HFF-Myc (cell line): ENCODE measurements around the gene TMEFF2.

Experiments
- DNase-seq: peaks from one replicate; pipeline ENCODE4 v3.0.0-alpha.2; 2011; ENCODE audit warnings: low read depth; ENCODE audit errors: extremely low read depth
- H3K4me3 ChIP-seq: replicated peaks from 2 replicates; pipeline ENCODE4 v1.5.1; 2011; ENCODE audit warnings: low read depth, mild to moderate bottlenecking, control low read depth, low read length
- TF ChIP-seq, protein P1 (sequence below): IDR thresholded peaks from 2 replicates; pipeline ENCODE4 v1.5.1; 2012; ENCODE audit warnings: mild to moderate bottlenecking, low read depth, low read length, control low read depth; ENCODE audit errors: missing control alignments

Gene TMEFF2

DNA sequence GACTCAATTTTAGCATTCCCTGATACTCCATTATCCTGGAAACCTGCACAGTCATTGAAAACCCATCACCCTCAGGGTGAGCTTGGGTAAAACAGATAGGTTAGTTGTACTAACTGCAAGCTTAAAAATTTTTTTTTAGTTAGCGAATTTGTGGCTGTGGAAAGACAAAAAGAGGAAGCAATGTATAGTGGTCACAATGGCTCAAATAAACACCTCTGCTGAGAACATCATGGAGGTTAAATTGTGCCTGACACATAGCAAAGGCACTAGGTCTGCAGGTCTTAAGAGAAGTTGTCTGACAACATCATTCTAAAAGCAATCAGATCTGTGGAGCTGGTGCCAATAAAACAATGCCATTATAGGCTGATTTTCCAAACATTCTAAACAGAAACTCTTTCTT is 263.4 kb downstream of the TMEFF2 start:
- no peak for DNase-seq
- TF ChIP-seq, protein P1, sequence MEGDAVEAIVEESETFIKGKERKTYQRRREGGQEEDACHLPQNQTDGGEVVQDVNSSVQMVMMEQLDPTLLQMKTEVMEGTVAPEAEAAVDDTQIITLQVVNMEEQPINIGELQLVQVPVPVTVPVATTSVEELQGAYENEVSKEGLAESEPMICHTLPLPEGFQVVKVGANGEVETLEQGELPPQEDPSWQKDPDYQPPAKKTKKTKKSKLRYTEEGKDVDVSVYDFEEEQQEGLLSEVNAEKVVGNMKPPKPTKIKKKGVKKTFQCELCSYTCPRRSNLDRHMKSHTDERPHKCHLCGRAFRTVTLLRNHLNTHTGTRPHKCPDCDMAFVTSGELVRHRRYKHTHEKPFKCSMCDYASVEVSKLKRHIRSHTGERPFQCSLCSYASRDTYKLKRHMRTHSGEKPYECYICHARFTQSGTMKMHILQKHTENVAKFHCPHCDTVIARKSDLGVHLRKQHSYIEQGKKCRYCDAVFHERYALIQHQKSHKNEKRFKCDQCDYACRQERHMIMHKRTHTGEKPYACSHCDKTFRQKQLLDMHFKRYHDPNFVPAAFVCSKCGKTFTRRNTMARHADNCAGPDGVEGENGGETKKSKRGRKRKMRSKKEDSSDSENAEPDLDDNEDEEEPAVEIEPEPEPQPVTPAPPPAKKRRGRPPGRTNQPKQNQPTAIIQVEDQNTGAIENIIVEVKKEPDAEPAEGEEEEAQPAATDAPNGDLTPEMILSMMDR, result no peak
- H3K4me3 ChIP-seq, result no peak overlapping the region

- TF ChIP-seq, protein P1, result no peak
- no peak for DNase-seq
- H3K4me3 ChIP-seq, result no peak overlapping the region
Observed at GRCh38 chr2:191930205-191930604, 264.5 kb downstream of the TMEFF2 start.

- no peak for DNase-seq
- TF ChIP-seq, protein P1, result no peak
Observed at GRCh38 chr2:191929288-191929687, 265.4 kb downstream of the TMEFF2 start.

GRCh38 chr2:191927991-191928390 is 266.7 kb downstream of the TMEFF2 start:
- DNase-seq, result no peak
- TF ChIP-seq, protein P1, result no peak

More at GRCh38 chr2:191929288-191929687, 265.4 kb downstream of the TMEFF2 start:
- H3K4me3 ChIP-seq, result no peak overlapping the region

DNA sequence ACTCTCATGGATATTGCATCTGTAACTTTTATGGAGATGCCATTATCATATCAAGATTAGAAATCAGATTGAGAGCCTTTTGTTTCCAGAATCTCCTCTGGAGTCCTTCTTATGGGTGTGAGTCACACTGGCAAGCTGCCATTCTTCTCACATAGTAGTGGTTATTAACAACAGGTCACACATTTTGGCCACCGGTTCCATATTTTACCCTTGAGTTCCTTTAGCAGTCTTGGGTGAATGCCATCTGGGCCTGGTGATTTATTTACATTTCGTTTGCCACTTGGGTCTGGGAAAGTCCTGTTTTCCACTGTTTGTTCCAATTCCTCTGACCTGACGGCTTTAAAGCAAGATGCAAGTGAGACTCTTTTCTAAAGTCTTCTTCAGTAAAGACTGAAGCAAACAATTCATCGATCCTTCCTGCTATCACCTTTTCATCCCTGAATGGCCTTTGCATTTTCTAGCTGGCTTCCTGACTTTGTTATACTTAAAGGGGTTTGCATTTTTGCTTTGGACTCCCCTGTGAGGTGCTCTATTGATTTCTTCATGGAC is 267.3 kb downstream of the TMEFF2 start:
- no peak overlapping the region for H3K4me3 ChIP-seq
- peak; percentile 65 for DNase-seq
- TF ChIP-seq, protein P1, result no peak

More at GRCh38 chr2:191927991-191928390, 266.7 kb downstream of the TMEFF2 start:
- H3K4me3 ChIP-seq, result no peak overlapping the region

DNA sequence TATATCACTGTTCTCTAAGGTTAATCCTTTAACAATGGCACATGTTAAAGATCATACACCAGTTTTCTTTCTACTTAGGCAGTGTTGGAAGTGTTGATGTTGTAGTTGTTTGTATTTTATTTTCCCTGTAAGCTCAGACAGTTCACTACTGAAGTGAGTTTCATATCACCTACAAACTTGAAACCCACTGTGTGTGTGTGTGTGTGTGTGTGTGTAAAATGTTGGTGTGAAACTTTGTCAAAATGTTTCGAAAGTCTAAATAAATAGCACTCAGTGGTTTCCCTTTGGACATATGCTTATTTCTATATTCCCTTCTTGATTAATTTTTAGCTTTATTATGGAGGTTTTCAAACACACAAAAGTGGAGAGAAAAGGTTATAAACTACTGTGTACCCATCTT is 268.1 kb downstream of the TMEFF2 start:
- no peak for DNase-seq
- TF ChIP-seq, protein P1, result no peak
- H3K4me3 ChIP-seq, result no peak overlapping the region

GRCh38 chr2:191923652-191923997 is 271.1 kb downstream of the TMEFF2 start:
- no peak for DNase-seq
- TF ChIP-seq, protein P1, result no peak
- H3K4me3 ChIP-seq, result no peak overlapping the region
